DMS53 treated with DMSO at 0.1 percent for 48 hours (cell line): ENCODE data around the gene VDAC2.
A peak's percentile ranks its signal among the peaks of the same experiment; 100 is the strongest.
"Not testable (repeated sequence)": the region's sequence is repeated elsewhere in the genome, so short reads cannot be mapped to it uniquely, and the experiment has no call there.

Experiments used
- DNase-seq: peaks from one replicate; lab custom pipeline; 2025; ENCODE audit not compliant: unreplicated experiment; lab: John Stamatoyannopoulos, UW

VDAC2 gene

GRCh38 chr10:75210282-75211006, at the start of gene VDAC2:
VDAC2 (plus strand) TSS chr10:75210796; CDS start chr10:75211159, 363 bp downstream.
- DNase-seq, result peak; percentile 87

GRCh38 chr10:75165684-75166622, 44.6 kb upstream of the VDAC2 start:
- DNase-seq, result no peak

GRCh38 chr10:75166623-75166972, 44.0 kb upstream of the VDAC2 start:
- DNase-seq, result no peak

GRCh38 chr10:75168275-75168674, 42.3 kb upstream of the VDAC2 start:
- DNase-seq, result no peak

GRCh38 chr10:75170215-75170614, 40.4 kb upstream of the VDAC2 start:
- DNase-seq, result no peak

- no peak for DNase-seq
Observed at GRCh38 chr10:75175046-75175445, 35.5 kb upstream of the VDAC2 start.

- no peak for DNase-seq
Observed at GRCh38 chr10:75176046-75176445, 34.5 kb upstream of the VDAC2 start.

- DNase-seq, result no peak
Observed at GRCh38 chr10:75176736-75177135, 33.9 kb upstream of the VDAC2 start.

- no peak for DNase-seq
Observed at GRCh38 chr10:75179657-75180177, 30.9 kb upstream of the VDAC2 start.

- DNase-seq, result no peak
Observed at GRCh38 chr10:75180592-75180991, 30.0 kb upstream of the VDAC2 start.

- DNase-seq, result no peak
Observed at GRCh38 chr10:75181073-75181472, 29.5 kb upstream of the VDAC2 start.

- no peak for DNase-seq
Observed at GRCh38 chr10:75186310-75186709, 24.3 kb upstream of the VDAC2 start.

GRCh38 chr10:75187961-75188426, 22.6 kb upstream of the VDAC2 start:
- peak; percentile 49 for DNase-seq

- not testable (repeated sequence) for DNase-seq
Observed at GRCh38 chr10:75188522-75188921, 22.1 kb upstream of the VDAC2 start.

GRCh38 chr10:75189266-75190096, 21.1 kb upstream of the VDAC2 start:
- DNase-seq, result no peak

GRCh38 chr10:75191821-75192568, 18.6 kb upstream of the VDAC2 start:
- peak; percentile 47 for DNase-seq

- DNase-seq, result not testable (repeated sequence)
Observed at GRCh38 chr10:75194625-75195024, 16.0 kb upstream of the VDAC2 start.

GRCh38 chr10:75195035-75195763, 15.4 kb upstream of the VDAC2 start:
- no peak for DNase-seq

- DNase-seq, result no peak
Observed at GRCh38 chr10:75197066-75197465, 13.5 kb upstream of the VDAC2 start.
